Neural crest cell (in vitro differentiated cells): Measurements from ENCODE around the gene COL25A1. TPM values are rescaled to one million over a fixed set of nuclear protein-coding genes. Genes with fewer than 3 reads are reported as not detected.
"Not testable (repeated sequence)": the region's sequence is repeated elsewhere in the genome, so short reads cannot be mapped to it uniquely, and the experiment has no call there.

Source experiments
- DNase-seq: peaks from one replicate; pipeline ENCODE4 v3.0.0; 2021; ENCODE audit warnings: low read depth, mixed read lengths, low spot score
- H3K27ac Mint-ChIP-seq: one replicate; pipeline ENCODE4 v1.8.0; 2021; ENCODE audit warnings: mild to moderate bottlenecking, mixed read lengths; ENCODE audit not compliant: unreplicated experiment
- H3K27me3 Mint-ChIP-seq: 2 replicates; pipeline ENCODE4 v1.8.0; 2021; ENCODE audit warnings: low read depth, mild to moderate bottlenecking, mixed read lengths
- H3K36me3 Mint-ChIP-seq: 2 replicates; pipeline ENCODE4 v1.8.0; 2021; ENCODE audit warnings: low read depth, mild to moderate bottlenecking, mixed read lengths
- H3K4me1 Mint-ChIP-seq: 2 replicates; pipeline ENCODE4 v1.8.0; 2021; ENCODE audit warnings: mixed read lengths
- H3K4me3 Mint-ChIP-seq: one replicate; pipeline ENCODE4 v1.8.0; 2021; ENCODE audit warnings: mild to moderate bottlenecking, mixed read lengths
- H3K9me3 Mint-ChIP-seq: 2 replicates; pipeline ENCODE4 v1.8.0; 2021; ENCODE audit warnings: mixed read lengths
- CTCF ChIP-seq: fragments of 200-600 bp; sonication (generic); conservative IDR thresholded peaks from 2 replicates; pipeline ENCODE4 v1.5.0; 2021; ENCODE audit warnings: antibody characterized with exemption, mild to moderate bottlenecking
- total RNA-seq: library from RNA; stranded (reverse); gene quantifications from 2 replicates; pipeline ENCODE4 v1.2.1, GENCODE V29; 2021

Gene COL25A1
- total RNA-seq, 1 donor from 2014 or later, result 39.3 TPM

- peaks cover 8% of the 10 kb centered on the region for H3K9me3 Mint-ChIP-seq
- H3K27me3 Mint-ChIP-seq, result no peaks in the 10 kb centered on the region
Measured at GRCh38 chr4:109147135-109147534, 155.3 kb downstream of the COL25A1 start.

DNA sequence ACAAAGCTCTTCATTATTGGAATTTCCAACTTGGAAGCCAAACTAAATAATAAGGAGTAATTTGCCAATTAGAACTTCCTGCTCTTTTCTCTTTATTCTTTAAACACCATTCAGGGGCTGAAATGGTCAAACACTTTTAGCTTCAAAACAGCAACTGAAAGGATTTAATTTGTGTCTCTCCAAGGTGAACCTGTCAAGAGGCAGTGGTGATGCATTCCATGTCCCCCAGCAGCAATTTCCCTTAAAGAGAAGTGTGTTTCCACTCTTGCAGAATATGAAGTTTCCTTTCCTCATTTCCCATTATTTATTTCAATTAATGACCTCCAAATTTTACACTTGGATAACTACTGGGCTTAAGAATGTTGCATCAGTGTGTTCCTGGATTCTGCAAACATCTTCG, 156.0 kb downstream of the COL25A1 start:
- DNase-seq, result no peak
- Mint-ChIP-seq H3K27ac (no peak overlapping the region), H3K4me3 (no peak overlapping the region), H3K27me3 (no peaks in the 10 kb centered on the region), H3K36me3 (peaks cover 19% of the 10 kb centered on the region), H3K9me3 (peaks cover 9% of the 10 kb centered on the region), H3K4me1 (peaks cover 31% of the 10 kb centered on the region)
- TF ChIP-seq CTCF, result no peak

More at GRCh38 chr4:109147135-109147534, 155.3 kb downstream of the COL25A1 start:
- Mint-ChIP-seq H3K27ac (peak overlapping the region; percentile 52), H3K4me3 (no peak overlapping the region), H3K36me3 (peaks cover 15% of the 10 kb centered on the region), H3K4me1 (peaks cover 35% of the 10 kb centered on the region)
- TF ChIP-seq CTCF, result no peak
- no peak for DNase-seq

DNA sequence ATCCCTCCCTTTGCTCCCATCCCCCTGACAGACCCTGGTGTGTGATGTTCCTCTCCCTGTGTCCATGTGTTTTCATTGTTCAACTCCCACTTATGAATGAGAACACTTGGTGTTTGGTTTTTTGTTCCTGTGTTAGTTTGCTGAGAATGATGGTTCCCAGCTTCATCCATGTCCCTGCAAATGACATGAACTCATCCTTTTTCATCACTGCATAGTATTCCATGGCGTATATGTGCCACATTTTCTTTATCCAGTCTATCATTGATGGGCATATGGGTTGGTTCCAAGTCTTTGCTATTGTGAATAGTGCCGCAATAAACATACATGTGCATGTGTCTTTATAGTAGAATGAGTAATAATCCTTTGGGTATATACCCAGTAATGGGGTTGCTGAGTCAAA, 164.3 kb downstream of the COL25A1 start:
- H3K4me3 Mint-ChIP-seq, H3K27me3 Mint-ChIP-seq, H3K27ac Mint-ChIP-seq, DNase-seq, H3K4me1 Mint-ChIP-seq: not testable (repeated sequence)
- Mint-ChIP-seq H3K9me3 (peaks cover 12% of the 10 kb centered on the region), H3K36me3 (peaks cover 19% of the 10 kb centered on the region)

DNA sequence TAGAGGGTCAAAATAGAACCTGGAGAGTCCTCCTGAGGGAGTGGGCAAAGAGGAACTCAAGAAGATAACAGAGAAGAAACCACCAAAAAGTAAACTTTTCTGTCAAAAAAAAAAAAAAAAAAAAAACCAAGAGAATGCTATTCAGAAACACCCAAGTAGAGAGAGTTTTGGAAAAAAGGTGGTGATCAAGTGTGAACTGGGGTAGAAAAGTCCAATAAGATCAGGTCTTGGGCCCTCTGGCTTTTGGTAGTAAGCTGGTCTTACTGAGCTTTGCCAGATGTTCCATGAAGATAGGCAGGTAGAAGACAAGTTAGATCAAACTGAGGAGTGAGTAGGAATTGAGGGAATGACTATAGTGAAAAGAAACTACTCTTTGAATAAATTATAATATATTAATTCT, 167.5 kb downstream of the COL25A1 start:
- no peak for TF ChIP-seq CTCF
- Mint-ChIP-seq H3K4me1 (no peaks in the 10 kb centered on the region), H3K4me3 (no peak overlapping the region), H3K9me3 (peaks cover 2% of the 10 kb centered on the region), H3K27me3 (no peaks in the 10 kb centered on the region), H3K36me3 (peaks cover 3% of the 10 kb centered on the region), H3K27ac (no peak overlapping the region)
- DNase-seq, result no peak

DNA sequence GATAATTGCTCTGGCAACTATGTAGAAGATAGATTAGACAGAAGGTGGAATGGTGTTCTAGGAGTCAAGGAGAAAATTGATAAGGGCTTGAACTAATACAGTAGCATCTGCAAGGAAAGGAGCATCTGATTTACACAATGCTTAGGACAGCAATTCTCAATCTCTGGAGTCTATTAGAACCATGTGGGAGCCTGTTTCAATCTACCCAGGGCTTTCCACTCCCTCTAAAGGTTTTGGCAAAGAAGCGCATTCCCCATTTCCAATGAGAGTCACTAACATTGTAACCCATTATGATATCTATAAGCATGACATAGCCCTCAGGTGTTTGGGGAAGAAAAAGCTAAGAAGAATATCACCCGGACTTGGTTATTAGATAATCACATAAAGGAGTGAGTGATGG, 168.2 kb downstream of the COL25A1 start:
- no peaks in the 10 kb centered on the region for H3K4me1 Mint-ChIP-seq
- H3K4me3 Mint-ChIP-seq, result no peak overlapping the region
- H3K36me3 Mint-ChIP-seq, result peaks cover 3% of the 10 kb centered on the region
- H3K27me3 Mint-ChIP-seq, result no peaks in the 10 kb centered on the region
- TF ChIP-seq CTCF, result no peak
- peak overlapping the region; percentile 2 for H3K27ac Mint-ChIP-seq
- H3K9me3 Mint-ChIP-seq, result peaks cover 2% of the 10 kb centered on the region
- no peak for DNase-seq

- DNase-seq, result no peak
- no peak overlapping the region for H3K27ac Mint-ChIP-seq
- no peaks in the 10 kb centered on the region for H3K27me3 Mint-ChIP-seq
- H3K36me3 Mint-ChIP-seq, result peaks cover 7% of the 10 kb centered on the region
- H3K9me3 Mint-ChIP-seq, result peaks cover 2% of the 10 kb centered on the region
- H3K4me3 Mint-ChIP-seq, result no peak overlapping the region
- H3K4me1 Mint-ChIP-seq, result no peaks in the 10 kb centered on the region
- no peak for TF ChIP-seq CTCF
Measured at GRCh38 chr4:109131559-109131958, 170.9 kb downstream of the COL25A1 start.
